Raji (cell line): ENCODE measurements around the gene BNC2.

Experiments used
- POLR2A ChIP-seq: IDR thresholded peaks from 2 replicates; pipeline ENCODE4 v1.6.1; 2011; ENCODE audit warnings: low read depth, low read length, control low read depth; ENCODE audit not compliant: insufficient read depth

Gene BNC2

DNA sequence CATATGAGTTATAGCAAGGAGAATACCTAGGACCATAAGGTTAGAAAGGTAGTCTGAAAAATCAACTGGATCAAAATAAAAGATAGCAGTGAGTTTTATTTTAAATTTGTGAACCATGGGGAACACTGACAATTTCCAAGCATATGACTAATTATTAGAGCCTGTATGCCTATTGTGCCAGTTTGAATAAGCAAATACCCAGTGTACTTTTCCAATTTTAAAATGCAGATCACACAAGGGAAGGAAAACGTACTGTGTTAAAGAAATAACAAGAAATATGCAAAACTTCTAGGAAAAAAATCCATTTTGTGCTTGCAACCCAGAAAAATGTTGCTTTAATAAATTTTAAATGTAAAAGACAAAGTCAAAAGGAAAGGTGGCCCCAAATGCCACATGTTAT lies 257.4 kb downstream of the BNC2 start:
- no peak for TF ChIP-seq POLR2A

DNA sequence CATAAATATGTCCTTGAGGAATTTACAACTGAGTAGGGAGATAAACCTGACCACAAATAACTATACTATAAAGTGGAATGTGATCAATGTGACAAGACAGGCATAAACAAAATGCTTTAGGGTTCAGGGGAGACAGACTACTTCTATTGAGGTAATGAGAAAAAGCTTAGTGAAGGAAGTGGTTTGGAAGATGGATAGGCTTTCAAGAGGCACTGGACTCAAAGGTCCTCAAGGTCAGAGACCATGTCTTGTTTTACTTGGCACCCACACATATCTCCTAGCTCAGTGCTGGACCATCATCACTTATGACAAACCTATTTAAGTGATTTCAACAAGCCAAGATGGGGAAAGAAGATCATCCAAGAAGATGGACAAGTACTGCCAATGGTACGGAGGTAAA lies 257.8 kb downstream of the BNC2 start:
- no peak for TF ChIP-seq POLR2A

DNA sequence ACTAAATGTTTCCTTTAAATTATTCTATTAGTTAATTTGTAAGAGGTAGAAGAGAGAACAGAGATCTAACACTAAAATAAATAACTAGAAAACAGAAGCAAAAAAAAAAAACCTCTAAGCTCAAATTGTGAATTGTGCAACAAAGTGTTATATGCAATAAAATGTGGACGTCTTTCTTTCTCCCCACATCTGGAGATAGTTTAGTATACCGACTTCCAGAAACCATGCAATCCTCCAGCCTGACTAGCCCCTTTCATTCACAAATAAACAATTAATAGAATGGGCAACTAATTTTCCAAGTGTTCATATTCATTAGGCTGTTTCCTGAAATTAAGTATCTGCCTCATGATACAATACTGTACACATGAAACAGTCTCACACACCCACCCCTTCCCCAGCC lies 258.5 kb downstream of the BNC2 start:
- no peak for TF ChIP-seq POLR2A

DNA sequence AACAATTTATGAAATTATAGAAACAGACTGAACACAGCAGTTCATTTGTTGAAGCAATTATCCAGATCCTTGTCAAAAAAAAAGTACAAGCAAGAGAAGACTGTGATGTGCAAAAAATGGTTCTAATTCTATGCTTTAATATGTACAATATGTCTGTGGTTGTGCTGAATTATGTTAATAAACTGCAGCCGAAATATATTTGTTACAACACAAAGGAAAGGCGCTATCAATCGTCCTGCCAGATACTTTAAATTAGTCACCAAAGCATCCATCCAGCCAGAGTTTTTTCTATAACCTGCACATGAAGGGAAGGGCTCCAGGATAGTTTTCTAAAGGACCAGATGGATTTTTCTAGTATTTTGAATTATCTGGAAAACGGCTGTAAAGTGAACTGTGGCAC lies 259.5 kb downstream of the BNC2 start:
- no peak for TF ChIP-seq POLR2A

DNA sequence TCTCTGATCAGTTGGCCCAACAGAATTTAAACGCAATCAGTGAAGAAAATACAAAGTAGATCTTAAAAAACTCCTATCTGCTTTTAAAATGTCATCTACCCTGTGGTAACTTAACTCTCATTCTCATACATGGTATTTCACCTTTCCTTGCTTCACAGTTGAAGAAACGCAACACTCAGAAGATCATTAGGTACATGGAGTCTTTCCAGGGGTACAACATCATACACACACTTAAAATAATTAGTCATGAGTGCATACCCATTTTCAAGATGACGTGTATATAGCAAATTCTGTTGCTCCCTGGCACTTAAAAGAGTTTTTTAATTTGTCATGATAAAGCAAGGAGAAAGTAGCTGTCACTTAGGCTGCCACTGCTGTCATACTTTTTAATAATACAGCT lies 259.9 kb downstream of the BNC2 start:
- no peak for TF ChIP-seq POLR2A

DNA sequence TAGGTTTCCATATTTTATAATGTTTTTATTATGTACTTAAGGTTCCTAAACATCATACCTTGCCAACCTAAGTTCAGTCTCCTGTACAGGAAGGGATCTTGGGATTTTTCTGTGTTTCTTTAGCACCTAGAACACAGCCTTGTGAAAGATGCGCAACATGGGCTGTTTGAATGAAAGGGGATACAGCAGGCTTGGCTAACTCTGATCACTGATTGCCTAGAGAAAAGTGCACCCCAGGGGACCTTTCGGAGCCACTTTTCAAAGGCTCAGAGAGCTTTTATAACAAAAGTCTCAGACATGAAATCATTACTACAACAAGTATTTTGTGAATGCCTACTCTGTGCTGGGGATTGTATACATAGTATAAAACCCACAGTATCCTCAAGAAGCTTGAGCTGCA lies 261.6 kb downstream of the BNC2 start:
- TF ChIP-seq POLR2A, result no peak

DNA sequence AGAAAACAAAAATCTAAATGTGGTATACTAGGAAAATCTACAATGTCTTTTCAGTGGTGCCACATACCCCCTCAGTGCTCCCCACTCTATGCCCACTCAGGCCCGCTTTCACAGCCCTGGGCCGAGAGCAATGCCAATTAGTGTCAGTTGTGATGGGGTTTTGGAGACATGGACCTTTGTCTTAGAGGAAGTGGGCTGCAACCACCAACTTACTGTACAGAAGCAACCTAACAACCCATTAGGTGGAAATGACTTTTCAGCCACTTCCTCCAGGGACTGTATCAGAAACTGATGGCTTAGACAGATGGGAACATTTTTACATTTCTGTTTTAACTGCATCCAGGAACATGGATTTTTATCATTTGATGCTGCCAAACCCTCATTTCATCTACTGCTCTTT lies 268.0 kb downstream of the BNC2 start:
- no peak for TF ChIP-seq POLR2A

DNA sequence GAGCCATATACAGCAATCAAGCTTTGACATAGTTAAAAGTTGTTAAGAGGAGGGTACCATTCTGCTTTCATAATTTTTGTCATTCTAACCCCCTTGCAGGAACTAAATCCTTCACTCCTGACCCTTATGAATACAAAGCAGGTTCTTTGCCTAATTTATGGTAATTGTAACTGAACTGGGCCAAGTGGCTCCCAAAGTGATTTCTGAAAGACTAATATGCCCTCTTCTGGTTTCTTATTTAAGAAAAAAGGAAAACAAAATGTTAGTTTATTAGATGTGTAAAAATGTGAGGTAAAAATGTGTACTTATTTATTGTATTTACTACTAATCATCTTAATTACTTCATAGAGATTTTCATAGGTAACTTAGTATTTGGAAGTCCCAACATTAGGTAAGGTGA lies 268.5 kb downstream of the BNC2 start:
- no peak for TF ChIP-seq POLR2A

DNA sequence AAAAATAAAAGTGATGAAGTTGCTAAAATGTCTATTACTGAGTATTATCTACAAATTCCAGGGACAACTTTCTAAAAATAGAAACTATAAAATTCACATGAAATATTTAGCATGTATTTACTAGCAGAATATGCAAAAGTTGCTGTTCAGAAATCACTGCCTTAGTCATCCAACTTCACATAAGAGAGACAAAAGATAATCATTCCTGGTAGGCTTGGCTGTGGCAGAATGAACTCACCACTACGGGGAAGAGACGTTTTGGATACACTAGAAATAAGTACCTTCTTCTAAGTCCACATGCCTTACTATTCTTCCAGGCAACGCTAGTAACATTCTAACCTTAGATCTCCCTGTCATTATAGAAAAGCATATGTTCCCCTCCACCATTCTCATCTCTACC lies 272.2 kb downstream of the BNC2 start:
- no peak for TF ChIP-seq POLR2A

DNA sequence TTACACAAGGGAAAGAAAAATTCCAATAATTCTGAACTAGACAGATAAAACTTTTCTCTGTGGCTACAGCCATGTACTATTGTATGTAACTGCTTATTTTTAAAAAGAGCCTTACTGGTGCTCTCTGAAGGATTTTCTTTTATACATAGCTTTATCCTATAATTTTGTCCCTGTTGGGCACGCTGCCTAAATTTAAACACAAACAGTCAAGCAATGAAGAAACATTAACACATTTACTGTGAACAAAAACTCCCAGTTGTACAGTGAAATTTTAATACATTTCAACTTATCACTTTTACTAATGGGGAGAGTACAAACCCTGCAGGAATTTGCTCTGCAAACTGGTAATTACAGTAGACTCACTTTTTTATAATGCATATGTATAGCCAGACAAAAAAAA lies 273.3 kb downstream of the BNC2 start:
- no peak for TF ChIP-seq POLR2A

DNA sequence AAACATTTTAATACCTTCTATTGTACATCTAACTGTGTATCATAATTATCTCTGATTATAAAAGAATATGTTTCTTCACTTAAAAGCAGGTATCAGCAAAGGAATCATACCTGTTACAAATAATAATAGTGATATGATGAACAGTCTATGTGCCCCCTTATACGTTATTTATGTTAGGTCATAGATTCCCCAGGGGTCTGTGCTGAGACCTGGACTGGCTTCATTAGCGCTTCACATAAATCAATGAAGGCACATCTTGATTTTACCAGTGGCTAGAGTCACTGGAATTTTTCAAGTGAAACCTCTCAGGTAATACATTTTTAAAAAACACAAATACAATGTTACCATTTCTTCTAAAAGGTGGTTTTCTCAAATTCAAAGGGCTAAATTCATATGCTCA lies 275.2 kb downstream of the BNC2 start:
- no peak for TF ChIP-seq POLR2A

DNA sequence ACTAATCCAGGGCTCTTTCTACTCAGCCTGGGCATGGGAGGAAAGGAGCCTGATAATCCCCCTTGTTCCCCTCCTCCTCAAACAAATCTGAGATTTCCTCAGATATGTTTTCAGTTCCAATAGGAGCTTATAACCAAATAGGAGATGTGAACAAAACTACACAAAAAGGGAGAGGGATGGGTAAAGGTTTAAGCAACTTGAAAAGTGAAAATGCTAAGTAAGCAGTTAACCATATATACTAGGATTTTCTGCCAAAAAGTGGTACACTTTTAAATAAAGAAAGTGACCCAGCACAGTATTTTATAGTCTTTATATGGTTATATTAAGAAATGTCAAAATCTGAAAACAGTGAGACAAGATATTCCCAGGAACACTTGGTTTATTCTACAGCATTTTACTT lies 275.7 kb downstream of the BNC2 start:
- TF ChIP-seq POLR2A, result no peak

DNA sequence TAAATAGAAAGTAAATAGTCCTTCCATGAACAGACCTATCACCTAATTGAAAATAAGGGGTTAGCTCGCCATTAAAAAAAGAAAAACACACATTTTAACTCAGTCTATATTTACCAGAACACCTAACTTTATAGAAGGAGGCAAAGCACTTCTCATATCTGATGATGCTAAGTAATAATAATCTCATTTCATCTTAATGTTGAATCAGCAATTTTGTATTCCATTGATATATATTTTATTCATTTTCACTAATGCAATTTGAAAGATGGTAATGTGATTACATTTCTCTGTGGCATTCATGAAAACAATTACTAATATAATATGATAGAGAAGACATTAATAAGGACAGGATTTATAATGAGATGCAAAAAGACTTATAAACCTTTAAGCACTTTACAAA lies 276.7 kb downstream of the BNC2 start:
- no peak for TF ChIP-seq POLR2A

DNA sequence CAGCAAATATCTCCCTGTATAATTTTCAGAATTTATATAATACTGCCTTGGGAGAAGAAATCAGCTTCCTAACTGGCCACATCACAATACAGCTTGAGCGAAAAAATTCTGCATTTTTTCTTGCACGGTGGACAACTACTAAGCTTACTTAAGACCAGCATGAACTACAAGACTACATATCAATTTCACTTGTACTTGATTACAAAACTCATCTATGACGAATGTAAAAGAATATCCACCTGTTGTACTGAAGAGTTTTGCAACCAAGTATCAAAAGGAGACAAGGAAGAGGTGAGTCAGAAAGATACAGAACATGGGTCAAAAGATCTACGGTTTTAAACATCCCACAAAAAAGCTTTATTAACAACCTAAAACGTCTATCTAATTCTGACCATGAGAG lies 279.4 kb downstream of the BNC2 start:
- TF ChIP-seq POLR2A, result no peak

DNA sequence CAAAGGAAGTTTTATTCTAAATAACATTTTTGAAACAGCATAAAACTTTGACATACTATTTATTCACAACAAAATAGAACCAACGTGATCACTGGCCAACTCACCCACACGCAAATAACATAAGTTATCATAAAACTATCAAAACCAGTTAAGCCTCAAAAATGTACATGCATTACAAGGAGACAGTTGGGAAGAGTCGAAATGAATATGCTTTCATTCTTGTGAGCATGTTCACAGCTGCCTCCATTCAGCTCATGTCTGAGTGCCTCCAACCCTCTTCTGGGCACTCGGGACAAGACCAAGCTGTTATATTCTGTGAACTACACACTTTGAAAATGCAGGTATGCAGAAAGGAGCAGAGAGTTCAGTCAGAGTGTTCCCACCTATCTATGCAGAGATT lies 284.9 kb downstream of the BNC2 start:
- no peak for TF ChIP-seq POLR2A

DNA sequence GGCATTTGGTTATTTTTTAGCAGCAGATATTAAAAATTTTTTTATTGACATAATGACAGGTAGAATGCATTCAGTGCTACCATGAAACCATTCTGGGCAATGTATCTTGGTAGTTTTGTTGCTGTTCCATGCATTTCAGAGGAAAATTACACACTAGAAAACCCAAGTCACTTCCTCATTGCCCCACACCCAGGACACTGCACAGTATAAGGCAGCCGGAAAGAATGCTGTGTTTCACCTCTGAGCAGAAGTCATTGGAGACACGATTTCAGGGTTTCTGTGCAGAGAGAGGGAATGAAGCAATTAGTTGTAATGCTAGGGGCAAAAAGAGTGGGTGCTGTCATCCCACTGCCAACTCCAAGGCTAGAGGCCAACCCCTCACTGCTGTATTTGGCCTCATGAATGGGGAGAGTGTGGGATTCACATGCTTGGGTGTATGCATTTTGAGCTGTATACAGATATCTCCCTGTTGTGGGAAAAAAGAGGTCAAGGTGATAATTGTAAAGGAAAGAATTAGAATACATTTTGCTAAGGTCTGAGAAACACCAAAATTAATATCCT lies 290.5 kb downstream of the BNC2 start:
- no peak for TF ChIP-seq POLR2A

DNA sequence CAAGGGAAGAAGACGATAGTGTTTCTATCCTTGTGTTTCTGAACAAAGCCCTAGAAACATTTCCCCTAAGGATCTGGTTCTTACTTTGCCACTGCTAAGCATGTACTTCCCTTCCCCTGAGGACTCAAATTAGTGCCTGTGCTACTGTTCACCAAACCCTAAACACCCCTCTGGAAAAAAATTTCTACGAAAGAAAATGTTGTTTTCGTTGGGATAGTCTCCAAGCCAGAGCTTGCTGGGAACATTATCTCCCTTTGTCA lies 294.6 kb downstream of the BNC2 start:
- TF ChIP-seq POLR2A, result no peak
